Astrocyte of the cerebellum (primary cell): ENCODE data around the gene LTN1.

Experiments
- DNase-seq: peaks from one replicate; pipeline ENCODE4 v3.0.0-alpha.2; 2011; ENCODE audit warnings: low read depth
- H3K4me3 ChIP-seq: 2 replicates; pipeline ENCODE4 v1.5.1; 2011; ENCODE audit warnings: mild to moderate bottlenecking, low read depth, low read length, moderate library complexity
- CTCF ChIP-seq: IDR thresholded peaks from 2 replicates; pipeline ENCODE4 v1.5.1; 2012; ENCODE audit warnings: low read length, low read depth, moderate library complexity, mild to moderate bottlenecking; ENCODE audit errors: missing control alignments
- in situ Hi-C: cut with HindIII; loops from 2 replicates; pipeline ENCODE4 v1.10.0; 2017; ENCODE audit warnings: low sequenced_read_pairs

LTN1 gene

GRCh38 chr21:28906236-28906635, 86.4 kb downstream of the LTN1 start:
- in situ Hi-C loops, result no loop called here

GRCh38 chr21:28904961-28905435, 87.7 kb downstream of the LTN1 start:
- no peak for DNase-seq
- in situ Hi-C loops, result no loop called here
- no peak overlapping the region for H3K4me3 ChIP-seq
- TF ChIP-seq CTCF, result no peak

More at GRCh38 chr21:28906236-28906635, 86.4 kb downstream of the LTN1 start:
- no peak for TF ChIP-seq CTCF
- H3K4me3 ChIP-seq, result no peak overlapping the region
- DNase-seq, result no peak

GRCh38 chr21:28903448-28903847, 89.2 kb downstream of the LTN1 start:
- TF ChIP-seq CTCF, result no peak
- in situ Hi-C loops, result no loop called here
- DNase-seq, result no peak

GRCh38 chr21:28900481-28900880, 92.2 kb downstream of the LTN1 start:
- in situ Hi-C loops, result no loop called here
- no peak for TF ChIP-seq CTCF
- H3K4me3 ChIP-seq, result no peak overlapping the region
- DNase-seq, result no peak

More at GRCh38 chr21:28903448-28903847, 89.2 kb downstream of the LTN1 start:
- H3K4me3 ChIP-seq, result no peak overlapping the region

GRCh38 chr21:28899744-28900143, 92.9 kb downstream of the LTN1 start:
- in situ Hi-C loops, result no loop called here
- no peak for DNase-seq
- H3K4me3 ChIP-seq, result no peak overlapping the region
- no peak for TF ChIP-seq CTCF

GRCh38 chr21:28899220-28899619, 93.5 kb downstream of the LTN1 start:
- no peak for TF ChIP-seq CTCF
- DNase-seq, result no peak
- in situ Hi-C loops, result no loop called here
- H3K4me3 ChIP-seq, result no peak overlapping the region

GRCh38 chr21:28893687-28894086, 99.0 kb downstream of the LTN1 start:
- TF ChIP-seq CTCF, result no peak
- H3K4me3 ChIP-seq, result no peak overlapping the region
- in situ Hi-C loops, result no loop called here
- no peak for DNase-seq
